DOHH2 (cell line): ENCODE results near the gene PGAP3.

ENCODE experiments used
- EZH2phosphoT487 ChIP-seq: fragments of 200-600 bp; sonication (generic); IDR thresholded peaks from 2 replicates; pipeline ENCODE4 v1.6.1; 2017; ENCODE audit warnings: borderline replicate concordance, mild to moderate bottlenecking, antibody characterized with exemption, low read length, moderate library complexity, mixed read lengths
- TF ChIP-seq, protein P1 (sequence below): fragments of 200-600 bp; sonication (generic); IDR thresholded peaks from one replicate; pipeline ENCODE4 v1.5.1; 2014; ENCODE audit warnings: antibody characterized with exemption, mild to moderate bottlenecking, low read depth, low read length; ENCODE audit not compliant: poor library complexity, severe bottlenecking

DNA sequence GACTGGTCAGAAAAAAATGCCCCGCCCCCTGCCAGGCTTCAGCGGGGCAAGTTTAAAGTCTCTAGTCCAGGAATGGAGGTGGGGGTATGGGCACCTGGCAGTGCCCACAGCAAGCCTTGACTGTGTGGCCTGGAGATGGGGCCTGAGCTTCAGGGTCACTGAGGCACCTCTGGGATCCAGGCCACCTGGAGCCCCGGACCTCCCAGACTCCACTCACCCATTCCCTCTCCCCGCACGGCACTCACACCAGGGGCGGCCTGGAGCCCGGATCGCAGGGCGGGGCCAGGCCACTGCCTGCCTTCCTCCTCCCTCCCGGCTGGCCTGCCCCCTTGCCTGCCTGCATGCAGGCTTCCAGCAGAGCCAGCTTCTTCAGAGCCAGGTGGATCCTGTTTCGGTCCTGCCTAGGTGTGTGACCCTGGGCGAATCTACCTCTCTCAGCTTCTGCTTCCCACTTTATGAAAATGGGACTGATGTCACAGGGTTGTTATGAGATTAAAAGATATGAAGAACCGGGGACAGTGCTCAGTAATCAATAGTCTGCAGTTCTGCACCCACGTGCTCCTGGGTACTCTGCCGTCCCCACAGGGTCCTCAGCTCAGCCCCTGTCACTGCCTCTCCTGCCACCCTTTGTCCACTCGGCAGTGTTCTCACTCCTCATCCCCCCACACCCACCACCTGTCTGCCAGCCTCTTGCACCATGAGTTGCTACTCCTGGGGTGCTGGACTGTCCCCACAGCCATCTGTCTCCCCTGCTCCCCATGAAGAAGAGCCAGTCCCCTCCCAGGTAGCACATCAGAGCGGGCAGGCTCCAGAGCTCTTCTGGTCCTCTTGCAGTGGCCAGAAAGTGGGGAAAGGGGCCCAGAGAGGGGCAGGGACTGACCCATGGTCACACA, 23.9 kb downstream of the PGAP3 start:
- TF ChIP-seq EZH2phosphoT487: no peak
- TF ChIP-seq, protein P1, sequence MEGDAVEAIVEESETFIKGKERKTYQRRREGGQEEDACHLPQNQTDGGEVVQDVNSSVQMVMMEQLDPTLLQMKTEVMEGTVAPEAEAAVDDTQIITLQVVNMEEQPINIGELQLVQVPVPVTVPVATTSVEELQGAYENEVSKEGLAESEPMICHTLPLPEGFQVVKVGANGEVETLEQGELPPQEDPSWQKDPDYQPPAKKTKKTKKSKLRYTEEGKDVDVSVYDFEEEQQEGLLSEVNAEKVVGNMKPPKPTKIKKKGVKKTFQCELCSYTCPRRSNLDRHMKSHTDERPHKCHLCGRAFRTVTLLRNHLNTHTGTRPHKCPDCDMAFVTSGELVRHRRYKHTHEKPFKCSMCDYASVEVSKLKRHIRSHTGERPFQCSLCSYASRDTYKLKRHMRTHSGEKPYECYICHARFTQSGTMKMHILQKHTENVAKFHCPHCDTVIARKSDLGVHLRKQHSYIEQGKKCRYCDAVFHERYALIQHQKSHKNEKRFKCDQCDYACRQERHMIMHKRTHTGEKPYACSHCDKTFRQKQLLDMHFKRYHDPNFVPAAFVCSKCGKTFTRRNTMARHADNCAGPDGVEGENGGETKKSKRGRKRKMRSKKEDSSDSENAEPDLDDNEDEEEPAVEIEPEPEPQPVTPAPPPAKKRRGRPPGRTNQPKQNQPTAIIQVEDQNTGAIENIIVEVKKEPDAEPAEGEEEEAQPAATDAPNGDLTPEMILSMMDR: no peak
